Activated gamma-delta T cell treated with Interleukin-2 at 50 U/mL for 16 hours (primary cell): ENCODE data around the gene FGFR3.
"Not testable (repeated sequence)": the region's sequence is repeated elsewhere in the genome, so short reads cannot be mapped to it uniquely, and the experiment has no call there.

ENCODE experiments used
- DNase-seq: peaks from one replicate; pipeline ENCODE4 v3.0.0-alpha.2; 2020

FGFR3 gene

GRCh38 chr4:1843852-1844251, 50.8 kb downstream of the FGFR3 start:
- no peak for DNase-seq

DNA sequence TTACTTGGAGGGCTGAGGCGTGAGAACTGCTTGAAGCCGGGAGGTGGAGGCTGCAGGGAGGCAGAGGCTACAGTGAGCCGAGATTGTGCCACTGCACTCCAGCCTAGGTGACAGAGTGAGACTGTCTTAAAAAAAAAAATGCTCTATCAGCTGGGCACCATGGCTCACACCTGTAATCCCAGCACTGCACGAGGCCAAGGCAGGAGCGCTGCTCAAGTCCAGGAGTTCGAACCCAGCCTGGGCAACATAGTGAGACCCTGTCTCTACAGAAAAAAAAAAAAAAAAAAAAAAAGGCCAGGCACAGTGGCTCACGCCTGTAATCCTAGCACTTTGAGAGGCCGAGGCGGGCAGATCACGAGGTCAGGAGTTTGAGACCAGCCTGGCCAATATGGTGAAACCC, 51.5 kb downstream of the FGFR3 start:
- DNase-seq = not testable (repeated sequence)

- no peak for DNase-seq
Observed at GRCh38 chr4:1846580-1846979, 53.5 kb downstream of the FGFR3 start.

GRCh38 chr4:1850276-1850675, 57.2 kb downstream of the FGFR3 start:
- no peak for DNase-seq

DNA sequence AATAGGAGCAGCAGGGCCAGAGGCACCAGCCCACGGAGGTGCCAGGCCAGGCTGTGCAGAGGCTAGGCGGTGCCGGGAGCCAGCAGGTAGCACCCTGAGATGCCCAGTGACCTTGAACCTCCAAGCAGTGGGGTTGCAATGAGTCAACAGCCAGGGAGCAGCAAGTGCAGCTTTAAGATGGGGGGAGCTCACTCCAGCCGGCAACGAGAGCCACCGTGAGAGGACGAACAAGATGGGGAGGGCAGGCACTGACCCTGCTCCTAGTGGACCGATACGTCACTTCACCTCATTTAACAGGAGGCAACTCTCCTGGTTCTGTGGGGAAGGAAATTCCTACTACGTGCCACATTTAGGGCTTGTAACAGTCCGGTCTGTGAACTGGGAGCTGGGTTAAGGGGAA, 58.1 kb downstream of the FGFR3 start:
- DNase-seq = no peak

DNA sequence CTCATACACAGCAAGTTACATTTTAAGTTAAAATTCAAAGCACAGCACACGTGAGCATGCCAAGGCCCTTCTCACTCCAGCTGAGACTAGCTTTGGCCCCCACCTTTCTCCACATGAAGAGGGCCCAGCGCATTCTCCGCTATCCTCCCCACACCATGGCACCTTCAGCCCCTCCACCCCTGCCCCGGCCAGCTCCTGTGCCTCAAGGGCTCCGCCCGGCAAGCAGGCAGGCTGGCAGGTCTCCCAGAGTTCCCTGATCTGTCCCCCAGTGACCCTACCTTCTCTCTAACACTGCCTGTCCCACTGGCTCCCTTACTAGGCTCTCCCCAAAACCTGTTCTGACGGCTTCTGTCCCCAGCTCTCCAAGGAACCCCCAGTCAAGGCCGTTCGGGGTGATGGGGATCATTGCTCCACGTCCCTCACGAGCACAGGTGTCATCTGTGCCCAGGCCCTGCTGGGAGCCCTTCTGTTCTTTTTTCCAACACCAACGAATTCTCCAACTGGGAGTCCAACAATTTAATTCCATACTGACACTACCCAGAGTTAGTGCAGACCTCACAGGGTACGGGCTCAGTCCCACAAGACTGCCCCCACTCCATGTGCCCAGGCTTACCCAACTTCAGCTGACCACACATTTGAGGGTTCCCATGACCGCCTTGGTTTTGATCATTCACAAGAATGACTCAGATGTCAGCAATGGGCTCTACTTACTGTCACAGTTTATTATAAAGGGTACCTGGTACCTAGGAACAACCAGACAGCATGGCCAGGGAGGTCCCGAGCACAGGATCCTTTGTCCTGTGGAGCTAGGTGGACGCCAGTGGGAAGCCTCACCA, 58.7 kb downstream of the FGFR3 start:
- no peak for DNase-seq

DNA sequence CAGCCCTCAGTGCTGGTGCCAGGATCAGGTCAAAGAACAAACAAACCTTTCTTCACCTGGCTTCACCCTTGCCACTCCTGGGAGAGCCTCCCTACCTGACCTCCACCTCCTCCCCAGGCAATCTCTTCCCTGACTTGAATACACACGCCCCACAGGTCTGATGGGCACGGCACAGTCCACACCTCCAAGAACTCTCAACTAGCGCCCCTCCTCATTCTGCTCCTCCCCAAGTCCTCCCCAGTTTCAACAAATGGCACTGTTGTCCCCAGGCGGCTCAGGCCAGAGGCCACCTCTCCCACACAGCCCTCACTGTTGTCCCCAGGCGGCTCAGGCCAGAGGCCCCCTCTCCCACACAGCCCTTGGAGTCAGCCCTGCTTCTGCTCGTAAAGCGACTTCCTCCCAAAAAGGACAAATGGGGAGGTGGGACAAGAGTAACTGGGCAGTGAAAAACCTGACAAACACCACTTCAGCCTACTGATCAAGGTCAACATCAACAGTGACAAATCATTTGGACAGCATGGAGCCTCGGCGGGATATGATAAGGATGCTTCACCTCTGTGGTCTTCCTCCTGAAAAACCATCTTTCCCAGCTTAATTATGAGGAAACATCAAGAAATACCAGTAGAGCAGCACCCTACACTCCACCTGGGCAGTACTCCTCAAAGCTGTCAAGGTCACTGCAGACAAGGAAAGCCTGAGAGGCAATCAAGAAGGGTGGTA, 60.0 kb downstream of the FGFR3 start:
- DNase-seq = no peak

DNA sequence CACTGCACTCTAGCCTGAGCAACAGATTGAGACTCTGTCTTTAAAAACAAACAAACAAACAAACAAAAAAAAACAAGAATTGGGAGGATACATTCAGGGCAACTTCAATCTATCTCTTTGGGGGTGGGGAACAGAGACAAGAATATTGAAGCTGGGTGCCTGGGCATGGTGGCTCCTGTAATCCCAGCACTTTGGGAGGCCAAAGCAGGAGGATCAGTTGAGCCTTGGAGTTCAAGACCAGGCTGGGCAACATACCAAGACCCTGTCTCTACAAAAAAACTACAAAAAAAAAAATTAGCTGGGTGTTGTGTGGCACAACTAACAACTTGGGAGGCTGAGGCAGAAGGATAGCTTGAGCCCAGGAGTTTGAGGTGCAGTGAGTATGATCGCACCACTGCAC, 61.7 kb downstream of the FGFR3 start:
- DNase-seq = no peak

DNA sequence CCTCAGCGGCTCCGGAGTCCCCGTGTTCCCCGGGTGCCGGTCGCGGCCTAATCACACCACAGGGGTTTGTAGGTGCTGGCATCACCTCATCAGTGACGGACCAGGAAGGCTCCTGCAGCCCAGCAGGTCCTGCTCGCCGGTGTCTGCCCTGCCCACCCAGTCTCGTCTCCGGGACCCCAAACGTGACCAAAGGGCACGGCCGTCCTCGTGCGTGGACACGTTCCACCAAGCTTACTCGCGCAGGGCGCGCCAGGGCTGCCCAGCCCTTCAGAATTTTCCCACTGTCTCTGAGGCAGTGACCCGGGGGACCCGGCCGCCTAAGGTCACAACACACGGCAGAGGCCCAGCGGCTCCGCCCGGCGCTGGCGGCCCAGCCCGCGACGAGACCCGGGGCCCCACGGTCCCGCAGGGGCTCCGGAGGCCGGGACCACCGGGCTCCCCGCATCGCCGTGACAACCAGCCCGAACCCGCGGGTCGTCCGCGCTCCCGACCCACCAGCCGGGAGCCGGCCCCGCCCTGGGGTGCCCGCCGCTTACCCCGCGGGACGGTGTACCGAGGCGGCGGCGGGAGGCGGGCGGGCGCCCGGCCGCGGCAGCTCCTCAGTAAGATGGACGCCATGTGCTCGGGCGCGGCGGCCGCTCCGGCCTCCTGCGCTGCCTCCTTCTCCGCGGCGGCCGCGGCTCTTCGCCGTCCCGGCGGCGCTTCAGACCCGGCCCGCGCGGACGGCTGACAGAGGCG, 62.4 kb downstream of the FGFR3 start:
- no peak for DNase-seq

GRCh38 chr4:1856071-1856942, 63.2 kb downstream of the FGFR3 start, which contains the start of gene LETM1:
Gene LETM1, minus strand, starts transcription at chr4:1856156. Its CDS starts 206 bp downstream, at chr4:1855950.
- peak; percentile 91 for DNase-seq

DNA sequence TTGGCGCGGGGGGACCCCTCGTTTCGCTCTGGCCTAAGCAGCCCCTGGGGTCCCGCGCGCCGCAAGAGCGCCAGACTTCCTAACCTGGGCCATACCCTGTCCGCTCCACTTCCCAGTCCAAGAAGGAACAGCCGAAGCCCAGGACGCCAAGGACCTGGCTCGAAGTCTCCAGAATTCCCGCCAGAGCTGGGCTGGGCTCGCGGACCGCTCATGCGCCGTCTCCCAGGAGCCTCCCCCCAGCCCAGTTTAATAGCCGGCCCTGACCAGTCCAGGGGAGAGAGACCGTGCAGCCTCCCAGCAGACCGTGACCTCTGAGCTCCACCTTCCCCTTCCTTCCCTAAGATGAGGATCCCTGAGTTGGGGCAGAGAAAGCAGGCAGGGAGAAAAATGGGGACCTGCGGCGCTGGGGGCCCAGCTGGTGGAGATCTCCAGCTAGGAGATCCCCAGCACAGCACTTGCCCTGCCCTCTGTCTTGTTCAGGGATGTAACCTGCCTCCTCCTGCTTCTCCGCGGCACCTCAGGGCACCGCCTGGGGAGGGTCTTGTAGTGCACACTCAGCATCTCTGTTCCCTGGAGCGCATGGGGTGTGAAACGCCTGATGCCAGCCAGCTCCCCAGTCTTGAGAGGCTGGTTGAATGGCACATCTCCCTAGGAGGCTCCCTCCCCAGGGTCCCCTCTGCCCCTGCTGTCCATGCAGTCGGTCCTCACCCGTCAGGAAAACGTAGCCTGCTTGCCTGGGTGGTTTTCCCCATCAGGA, 64.0 kb downstream of the FGFR3 start:
- no peak for DNase-seq

- DNase-seq = no peak
Observed at GRCh38 chr4:1857931-1858330, 64.8 kb downstream of the FGFR3 start.
